DMS153 (cell line): ENCODE measurements around the gene ATXN10.

Experiments
- DNase-seq: peaks from one replicate; lab custom pipeline; 2025; lab: John Stamatoyannopoulos, UW

The ATXN10 gene

GRCh38 chr22:45878051-45878781 is 206.6 kb downstream of the ATXN10 start:
- no peak for DNase-seq

DNA sequence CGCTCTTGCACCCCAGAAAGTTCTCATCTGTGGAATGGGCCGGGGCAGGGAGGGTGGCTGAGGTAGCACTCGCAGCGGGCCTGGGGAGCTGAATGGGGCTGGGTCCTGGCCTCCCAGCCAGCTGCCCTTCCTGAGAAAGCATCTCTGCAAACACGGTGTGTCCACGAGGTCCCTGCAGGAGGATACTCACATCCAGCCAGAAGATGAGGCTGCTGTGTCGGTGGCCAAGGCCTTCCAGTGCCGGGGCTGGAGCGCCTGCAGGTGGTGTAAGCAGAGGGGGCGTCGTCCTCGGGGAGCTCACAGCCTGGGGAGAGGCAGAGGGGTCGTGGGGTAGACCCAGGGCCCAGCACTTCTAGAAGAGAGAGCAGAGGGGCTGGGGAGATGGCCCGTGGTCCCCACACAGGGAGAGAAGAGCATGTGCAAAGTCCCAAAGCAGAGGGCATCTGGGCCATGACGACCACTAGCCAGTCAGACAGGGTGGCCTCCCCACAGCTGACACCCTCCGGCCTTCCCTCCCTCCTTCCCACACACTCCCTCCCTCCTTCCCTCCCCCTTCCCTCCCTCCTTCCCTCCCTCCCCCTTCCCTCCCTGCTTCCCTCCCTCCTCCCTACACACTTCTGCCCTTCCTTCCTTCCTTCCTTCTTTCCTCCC is 207.4 kb downstream of the ATXN10 start:
- no peak for DNase-seq

DNA sequence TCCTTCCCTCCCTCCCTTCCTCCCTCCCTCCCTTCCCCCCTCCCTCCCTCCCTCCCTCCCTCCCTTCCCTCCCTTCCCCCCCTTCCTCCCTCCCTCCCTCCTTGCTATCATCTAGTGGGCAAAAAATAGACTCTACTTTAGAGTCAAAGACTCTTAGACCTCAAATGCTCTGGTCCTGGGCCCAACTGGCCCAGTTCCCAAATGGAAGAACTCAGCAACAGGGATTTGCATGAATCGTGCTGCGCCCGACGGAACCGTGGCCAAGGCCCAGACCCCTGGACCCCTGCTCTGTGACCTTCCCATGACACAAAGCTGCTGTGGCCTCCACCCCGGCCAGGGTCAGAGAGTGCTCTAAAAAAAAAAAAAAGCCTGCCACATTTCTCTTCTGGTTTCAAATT is 207.9 kb downstream of the ATXN10 start:
- DNase-seq, result no peak

DNA sequence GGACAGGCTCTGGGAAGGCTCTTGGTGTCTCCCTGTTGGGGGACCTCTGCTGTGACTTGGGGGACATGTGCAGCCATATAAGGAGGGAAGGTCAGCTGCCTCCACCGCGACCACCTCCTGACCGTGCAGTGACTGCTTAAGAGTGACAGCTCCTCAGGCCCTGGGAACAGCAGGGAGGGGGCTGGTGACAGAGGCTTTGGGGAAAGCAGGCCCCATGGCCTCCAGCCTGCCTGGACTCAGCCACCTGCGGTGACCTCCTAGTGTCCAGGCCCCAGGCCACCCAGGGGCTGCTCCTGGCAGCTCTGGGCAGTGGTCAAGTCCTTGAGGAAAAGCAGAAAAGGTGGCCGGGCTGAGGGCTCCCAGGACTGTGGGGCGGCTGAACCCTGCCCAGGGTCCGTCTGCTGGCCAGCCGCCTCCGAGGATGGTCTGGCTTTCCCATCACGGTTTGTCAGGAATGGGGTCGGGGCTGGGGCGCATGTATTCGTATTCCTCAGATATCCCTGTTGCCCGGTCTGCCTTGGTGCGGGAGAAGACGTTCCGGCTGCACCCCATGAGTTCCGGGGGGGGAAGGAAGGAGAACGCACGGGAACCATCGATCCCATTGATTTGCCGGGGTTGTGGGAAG is 208.6 kb downstream of the ATXN10 start:
- DNase-seq, result no peak

- no peak for DNase-seq
Measured at GRCh38 chr22:45880716-45881523, 209.3 kb downstream of the ATXN10 start.

DNA sequence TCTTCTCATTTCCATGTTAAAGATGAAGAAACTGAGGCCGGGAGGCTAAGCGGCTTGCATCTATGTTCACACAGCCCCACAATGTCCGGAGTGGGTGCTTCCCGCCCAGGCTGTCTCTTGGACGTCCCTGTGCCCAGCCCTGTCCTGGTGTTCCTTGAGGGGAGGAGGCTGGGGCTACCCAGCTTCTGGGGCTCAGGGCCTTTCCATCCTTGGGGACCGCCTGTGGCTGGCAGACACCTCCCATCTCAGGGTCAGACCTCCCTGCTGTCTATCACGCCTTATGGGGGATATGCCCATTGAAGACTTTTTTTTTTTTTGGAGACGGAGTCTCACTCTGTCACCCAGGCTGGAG is 209.9 kb downstream of the ATXN10 start:
- no peak for DNase-seq

- DNase-seq, result no peak
Measured at GRCh38 chr22:45882881-45883810, 211.5 kb downstream of the ATXN10 start.

- no peak for DNase-seq
Measured at GRCh38 chr22:45883811-45884170, 212.2 kb downstream of the ATXN10 start.

- no peak for DNase-seq
Measured at GRCh38 chr22:45884201-45885062, 212.8 kb downstream of the ATXN10 start.

- no peak for DNase-seq
Measured at GRCh38 chr22:45885171-45885840, 213.7 kb downstream of the ATXN10 start.

GRCh38 chr22:45885941-45886395 is 214.3 kb downstream of the ATXN10 start:
- DNase-seq, result no peak

GRCh38 chr22:45886540-45886939 is 214.9 kb downstream of the ATXN10 start:
- no peak for DNase-seq

- DNase-seq, result peak; percentile 23
Measured at GRCh38 chr22:45887202-45888131, 215.8 kb downstream of the ATXN10 start.

DNA sequence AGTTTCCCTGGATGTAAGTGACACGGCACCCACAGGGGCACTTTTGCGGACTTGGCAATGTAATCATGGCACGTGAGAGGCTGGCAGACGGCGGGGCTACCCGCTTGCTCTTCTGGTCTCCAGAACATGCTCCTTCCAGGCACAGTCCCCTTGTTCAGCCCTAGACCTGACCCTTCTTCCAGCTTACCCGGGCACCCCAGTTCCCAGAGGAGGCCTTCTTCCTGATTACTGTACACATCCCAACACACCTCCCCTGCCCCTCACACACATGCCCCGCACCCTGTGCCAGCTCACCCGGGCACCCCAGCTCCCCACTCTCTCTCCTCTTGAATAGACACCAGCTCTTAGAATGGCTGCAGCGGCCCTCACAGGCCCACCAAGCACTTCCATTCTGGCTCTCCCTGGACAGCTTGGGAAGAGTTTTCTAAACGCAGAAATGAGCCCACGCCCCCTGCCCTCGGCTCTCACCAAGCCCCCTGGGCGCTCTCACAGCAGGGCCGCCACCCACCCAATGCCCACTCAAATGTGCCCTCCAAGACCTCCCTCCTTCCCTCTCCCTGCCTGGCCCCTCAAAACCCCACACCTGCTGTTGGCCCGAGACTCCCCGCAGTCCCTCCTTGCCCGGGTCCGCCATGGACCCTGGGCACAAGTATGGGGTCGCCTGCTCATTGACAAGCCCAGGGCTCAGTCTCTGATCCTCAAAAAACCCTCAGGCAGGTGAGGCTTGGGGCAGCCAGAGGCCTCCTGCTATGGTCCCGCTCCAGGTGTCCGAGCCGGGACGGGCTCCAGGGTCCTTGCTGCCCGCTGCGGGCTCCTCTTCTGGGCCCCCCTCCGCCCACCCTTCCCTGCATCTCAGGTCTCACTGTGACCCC is 216.8 kb downstream of the ATXN10 start:
- no peak for DNase-seq

- DNase-seq, result no peak
Measured at GRCh38 chr22:45889093-45889538, 217.5 kb downstream of the ATXN10 start.

GRCh38 chr22:45889539-45890350 is 218.1 kb downstream of the ATXN10 start:
- no peak for DNase-seq

DNA sequence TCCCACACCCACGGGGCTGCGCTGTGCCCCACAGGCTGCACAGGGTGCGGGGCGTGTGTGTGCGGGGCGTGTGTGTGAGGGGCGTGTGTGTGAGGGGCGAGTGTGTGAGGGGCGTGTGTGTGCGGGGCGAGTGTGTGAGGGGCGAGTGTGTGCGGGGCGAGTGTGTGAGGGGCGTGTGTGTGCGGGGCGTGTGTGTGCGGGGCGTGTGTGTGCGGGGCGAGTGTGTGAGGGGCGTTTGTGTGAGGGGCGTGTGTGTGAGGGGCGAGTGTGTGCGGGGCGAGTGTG is 218.7 kb downstream of the ATXN10 start:
- no peak for DNase-seq
